HG03520 (cell line): ENCODE measurements around the gene GNMT.
"Not testable (repeated sequence)": the region's sequence is repeated elsewhere in the genome, so short reads cannot be mapped to it uniquely, and the experiment has no call there.

Experiments used
- ATAC-seq: cut with Tn5 transposase; IDR thresholded peaks from one replicate; pipeline ENCODE4 v1.9.1; 2021; ENCODE audit warnings: mild to moderate bottlenecking, moderate library complexity; ENCODE audit not compliant: unreplicated experiment

GNMT gene

DNA sequence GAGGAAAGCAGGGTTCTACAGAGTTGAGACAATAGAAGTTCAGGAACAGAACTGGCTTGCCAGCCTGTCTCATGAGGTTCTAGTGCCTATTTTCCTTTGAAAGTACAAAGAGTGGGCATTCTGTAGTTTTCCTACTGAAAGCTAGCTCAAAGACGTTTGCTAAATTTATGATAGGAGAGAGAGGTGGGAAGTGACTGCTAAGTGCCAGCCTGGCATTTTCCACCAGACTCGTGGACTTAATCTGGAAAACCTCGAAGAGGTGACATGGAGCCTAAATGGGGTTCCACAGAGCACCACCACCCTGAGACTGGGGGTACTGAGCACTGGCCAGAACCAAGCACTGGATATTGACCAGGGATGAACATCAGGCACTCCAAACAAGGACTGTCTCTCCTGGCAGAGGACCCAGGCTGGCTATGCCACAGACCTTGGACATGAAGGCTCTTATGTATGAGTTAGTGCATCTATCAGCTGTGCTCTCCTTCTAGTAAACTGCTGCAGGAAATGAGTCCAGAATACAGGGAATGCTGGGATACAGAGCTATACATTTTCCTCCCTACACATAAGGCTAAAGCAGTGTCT, 11.3 kb downstream of the GNMT start:
- no peak for ATAC-seq

DNA sequence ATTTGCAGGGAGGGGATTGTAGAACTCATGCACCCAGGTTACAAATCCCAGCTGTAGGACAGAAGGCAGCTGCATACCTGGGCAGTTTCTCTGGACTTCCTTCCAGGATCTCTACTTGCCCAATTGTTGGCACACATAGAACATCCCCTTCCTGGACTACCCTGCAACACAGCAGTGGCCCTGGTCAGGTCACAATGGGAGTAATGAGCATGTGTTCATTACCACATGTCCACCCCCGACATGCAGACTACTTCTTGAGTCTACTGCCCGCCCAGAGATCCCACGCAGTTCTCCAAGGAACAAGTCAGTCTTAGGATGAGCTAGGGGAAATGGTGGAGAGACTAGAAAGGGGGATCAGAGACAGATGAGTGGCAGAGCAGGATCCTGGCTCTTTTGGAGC, 13.4 kb downstream of the GNMT start:
- ATAC-seq: no peak

DNA sequence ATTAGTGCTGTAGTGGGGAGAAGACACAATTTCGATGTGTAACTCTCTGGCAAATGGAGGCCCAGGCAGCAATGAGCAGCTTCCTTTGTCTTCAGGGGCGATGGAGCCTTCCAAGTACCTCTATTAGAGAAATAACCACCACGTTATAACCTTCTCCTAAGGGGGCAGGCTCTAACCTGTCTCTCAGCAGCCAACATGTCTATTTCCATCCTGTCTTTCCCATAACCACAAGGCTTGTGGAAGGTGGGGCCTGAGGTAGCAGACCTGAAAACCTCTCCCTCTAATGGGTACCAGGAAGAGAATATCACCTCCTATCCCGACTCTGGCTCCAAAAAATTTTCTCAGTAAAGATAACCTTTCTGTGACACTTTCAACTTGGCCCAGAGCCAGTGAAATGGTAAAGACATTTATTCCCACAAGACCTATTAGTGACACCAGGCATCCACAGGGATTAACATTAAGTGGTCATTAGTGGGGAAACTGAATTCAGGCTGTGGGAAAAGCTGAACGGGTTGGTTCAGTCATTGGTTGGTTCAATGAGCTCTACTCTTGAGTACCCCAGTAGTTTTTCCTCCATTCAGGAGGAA, 14.5 kb downstream of the GNMT start:
- no peak for ATAC-seq

DNA sequence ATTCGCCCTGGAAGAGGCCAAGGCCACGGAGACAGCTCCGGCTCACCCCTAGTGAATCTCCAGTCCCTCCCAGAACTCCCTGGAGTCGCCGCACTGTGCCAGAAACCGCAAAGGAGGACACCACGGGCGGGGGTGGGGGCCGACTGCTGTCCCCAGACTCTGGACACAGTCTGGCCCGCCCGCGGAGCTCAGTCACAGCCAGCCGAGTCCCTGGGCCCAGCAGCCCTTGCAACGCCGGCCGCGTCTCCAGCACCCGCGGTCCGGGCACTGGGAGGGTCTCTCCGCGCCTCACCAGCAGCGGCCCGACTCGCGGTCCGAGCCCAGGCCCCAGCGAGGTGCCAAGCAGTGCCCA, 17.9 kb downstream of the GNMT start:
- ATAC-seq: no peak

DNA sequence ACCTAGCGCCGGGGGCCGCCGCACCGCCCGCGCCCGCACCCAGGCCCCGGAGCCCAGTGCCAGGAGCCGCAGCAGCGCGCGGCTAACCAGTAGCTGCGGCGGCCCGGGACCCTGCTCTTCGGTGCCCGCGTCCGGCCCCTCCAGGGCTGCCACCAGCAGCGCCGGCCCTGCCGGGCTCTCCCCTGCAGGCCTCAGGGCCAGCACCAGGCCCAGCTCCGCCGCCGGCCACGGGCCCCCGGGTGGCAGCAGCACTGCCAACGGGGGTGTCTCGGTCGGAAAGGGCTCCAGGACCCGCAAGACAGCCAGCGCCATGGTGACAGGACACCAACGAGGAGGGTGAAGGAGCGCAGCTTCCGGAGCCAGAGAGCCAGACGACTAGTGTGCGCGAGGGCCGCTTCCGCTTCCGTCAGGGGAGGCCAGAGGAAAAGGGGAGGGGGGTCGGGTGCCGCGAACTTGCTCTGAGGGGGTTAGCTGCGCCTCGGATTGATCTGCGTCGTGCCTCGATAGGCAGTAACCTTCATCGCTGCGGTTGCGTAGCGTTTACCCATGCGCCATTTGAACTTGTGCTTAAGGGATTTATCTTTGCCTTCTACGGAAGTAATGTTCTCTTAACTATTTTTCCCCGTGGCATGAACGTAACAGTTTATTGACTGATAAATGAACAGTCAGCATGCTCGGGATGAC, 18.4 kb downstream of the GNMT start, which contains the start of gene PEX6:
TSS of gene PEX6 (minus strand) at position 343 of the 684 bp plus-strand sequence. CDS start at position 312, 31 bp downstream.
- ATAC-seq: peak; percentile 87

GRCh38 chr6:42979523-42980177, 19.1 kb downstream of the GNMT start:
- ATAC-seq: no peak

DNA sequence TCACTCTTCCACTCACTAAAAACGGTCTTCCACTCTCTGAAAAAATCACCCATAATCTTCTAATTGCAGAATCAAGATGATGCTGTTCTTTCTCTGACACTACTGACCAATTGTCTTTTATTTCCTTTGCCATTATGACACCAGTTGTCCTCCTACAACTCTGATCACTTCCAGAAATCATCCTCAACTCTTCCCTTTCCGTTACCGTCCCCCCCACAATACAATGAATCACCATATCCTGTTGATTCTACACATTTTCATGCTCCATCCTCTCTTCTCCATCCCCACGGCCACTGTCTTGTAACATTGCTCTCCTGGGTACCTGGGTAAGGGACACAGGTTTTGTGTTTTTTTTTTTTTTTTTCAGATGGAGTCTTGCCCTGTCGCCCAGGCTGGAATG, 21.3 kb downstream of the GNMT start:
- ATAC-seq: no peak

DNA sequence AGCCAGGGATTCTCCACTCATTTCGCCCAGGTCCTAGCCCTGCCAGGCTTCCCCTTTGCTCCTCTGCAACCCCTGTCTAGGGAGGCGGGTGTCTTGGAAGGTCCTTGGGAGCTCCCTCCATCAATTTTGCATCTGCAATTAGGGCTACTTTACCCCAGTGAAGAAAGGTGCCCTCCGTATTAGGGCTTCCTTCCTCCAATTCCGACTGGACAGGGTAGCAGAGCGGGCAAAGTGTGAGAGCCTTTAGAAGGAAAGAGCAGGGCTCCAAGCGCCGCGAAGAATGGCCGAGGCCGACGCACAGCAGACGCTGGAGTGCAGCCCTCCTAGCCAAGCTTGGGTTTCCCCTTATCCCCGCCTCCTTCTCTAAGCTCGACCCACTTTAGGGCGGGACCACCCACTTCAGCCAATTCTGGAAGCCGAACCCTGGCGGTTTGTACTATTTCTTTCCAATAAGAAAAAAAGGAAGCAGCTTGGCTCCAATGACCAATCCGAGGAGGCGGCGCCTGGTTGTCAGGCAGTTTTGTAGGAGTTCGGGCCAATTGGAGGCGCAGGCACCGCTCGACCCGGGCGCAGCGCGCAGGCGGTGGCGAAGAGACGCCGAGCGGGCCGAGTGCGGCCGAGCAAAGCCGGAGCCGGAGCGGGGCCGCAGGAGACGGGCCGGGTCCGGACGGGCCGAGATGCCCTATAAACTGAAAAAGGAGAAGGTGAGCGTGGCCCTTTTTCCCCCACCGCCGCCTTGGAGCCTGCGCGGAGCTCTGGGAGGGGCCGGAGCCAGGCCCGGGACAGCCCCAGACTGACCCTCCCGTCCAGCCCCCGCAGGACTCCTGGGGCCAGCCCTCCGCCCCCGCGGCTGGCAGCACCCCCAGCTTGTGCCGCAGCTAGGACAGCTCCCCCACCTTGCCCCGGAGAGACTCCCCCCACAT, 23.7 kb downstream of the GNMT start, which contains the start of gene PPP2R5D:
TSS of gene PPP2R5D (plus strand) at position 570 of the 923 bp plus-strand sequence. CDS start at position 678, 108 bp downstream.
- ATAC-seq: peak; percentile 88

DNA sequence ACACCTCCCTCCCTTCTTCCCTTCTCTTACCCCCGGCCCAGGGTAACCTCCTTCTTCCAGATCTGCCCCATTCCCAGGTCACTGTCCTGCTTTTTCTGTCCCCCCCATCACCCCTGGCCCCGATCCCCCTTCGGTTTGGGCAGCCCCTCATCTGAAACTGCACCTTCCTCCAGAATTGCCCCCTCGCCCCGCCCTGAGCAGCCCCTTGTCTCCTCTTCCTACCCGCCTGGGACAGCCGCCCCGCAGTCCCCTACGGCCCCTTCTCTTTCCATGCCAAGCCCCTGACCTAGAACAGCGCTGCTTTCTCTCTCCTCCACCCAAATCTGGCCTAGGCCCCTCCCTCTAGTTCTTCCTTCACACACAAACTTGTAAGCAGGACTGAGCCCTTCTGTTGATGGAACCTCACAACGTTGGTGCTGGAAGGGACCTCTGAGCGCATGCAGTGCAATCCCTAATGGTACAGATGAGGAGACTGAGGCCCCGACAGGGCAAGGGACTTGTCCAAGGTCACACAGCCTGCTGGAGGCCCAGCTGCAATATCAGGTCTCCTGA, 24.4 kb downstream of the GNMT start:
- ATAC-seq: no peak

DNA sequence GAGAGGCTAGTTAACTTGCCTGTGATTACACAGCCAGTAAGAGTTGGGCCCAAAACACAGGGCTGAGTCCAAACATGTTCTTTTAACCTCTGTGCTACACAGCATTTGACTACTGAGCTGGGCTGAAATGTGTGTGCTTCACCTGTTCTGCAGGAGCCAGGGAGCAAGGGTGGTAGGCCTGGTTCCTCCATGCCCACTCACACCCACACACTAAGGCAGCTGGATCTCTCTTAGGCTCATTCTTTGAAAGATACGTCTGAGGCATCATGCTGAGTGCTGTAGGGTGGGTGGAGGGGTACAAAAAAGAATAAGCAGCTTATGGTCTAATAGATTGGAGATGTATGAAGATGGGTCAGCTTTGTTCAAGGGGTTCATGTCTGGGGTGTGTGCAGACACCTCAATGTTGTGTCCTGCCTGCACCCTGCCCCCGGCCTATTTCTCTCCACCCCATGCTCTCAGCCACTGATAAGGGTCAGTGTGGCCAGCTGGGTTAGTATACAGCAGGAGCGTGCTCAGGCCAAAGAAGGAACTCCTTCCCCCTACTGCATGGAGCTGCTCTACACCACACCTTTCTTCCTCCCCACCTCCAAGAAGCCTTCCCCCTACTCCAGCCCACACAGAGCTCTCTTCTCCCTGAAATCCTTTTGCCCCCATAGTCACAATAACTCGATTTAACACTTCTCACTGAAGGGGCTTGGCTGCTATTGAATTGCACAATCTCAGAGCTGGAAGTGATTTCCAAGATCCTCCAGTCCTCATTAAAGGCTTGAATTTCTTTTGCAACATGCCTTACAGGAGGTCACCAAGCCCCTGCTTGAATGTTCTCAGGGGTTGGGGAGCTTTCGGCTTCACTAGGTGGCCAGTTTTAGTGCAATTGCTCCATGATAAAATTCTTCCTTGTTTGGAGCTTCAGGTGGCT, 27.2 kb downstream of the GNMT start:
- ATAC-seq: no peak

GRCh38 chr6:42988486-42989020, 28.0 kb downstream of the GNMT start:
- ATAC-seq: no peak

DNA sequence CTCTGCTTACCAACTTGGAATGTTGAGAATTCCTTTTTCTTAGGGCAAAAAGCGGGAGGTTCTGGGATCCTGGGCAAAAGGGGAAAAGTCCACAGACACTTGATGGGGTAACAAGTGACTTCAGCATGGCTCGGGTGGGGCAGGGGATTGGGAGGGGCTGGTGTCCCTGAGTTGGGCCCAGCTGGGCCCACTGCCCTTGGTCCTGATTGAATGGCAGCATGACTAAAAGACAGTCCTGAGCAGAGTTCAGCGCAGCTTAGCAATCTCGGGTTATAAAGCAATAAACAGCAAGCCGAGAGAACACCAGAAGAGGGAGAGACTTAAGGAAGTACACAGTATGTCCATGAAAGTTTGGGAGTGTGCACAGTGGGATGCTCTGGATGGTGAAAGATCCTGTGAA, 29.4 kb downstream of the GNMT start:
- ATAC-seq: no peak

- ATAC-seq: no peak
These were observed 32.9 kb downstream of the GNMT start for GRCh38 chr6:42993445-42993844.

DNA sequence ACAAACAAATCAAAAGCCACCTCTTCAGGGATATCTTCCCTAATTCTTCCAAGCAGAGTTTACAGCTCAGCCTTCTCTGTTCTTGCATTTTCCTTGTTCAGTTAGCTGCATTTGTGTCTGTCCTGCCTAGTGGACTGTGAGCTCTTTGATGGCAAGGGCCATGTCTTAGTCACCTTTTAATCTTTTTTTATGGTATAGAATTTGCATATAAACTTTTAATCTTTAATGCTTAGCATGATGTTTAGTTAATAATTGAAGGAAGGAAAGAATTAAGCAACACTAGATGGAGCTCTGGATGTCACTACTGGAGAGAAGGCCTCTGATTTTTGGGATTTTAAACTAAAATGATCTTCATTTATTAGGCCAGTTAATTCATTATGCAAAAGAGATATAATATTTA, 36.0 kb downstream of the GNMT start:
- no peak for ATAC-seq

- ATAC-seq: not testable (repeated sequence)
These were observed 37.7 kb downstream of the GNMT start for GRCh38 chr6:42998205-42998604.

- no peak for ATAC-seq
These were observed 41.3 kb downstream of the GNMT start for GRCh38 chr6:43001843-43002242.

- no peak for ATAC-seq
These were observed 45.3 kb downstream of the GNMT start for GRCh38 chr6:43005844-43006243.

DNA sequence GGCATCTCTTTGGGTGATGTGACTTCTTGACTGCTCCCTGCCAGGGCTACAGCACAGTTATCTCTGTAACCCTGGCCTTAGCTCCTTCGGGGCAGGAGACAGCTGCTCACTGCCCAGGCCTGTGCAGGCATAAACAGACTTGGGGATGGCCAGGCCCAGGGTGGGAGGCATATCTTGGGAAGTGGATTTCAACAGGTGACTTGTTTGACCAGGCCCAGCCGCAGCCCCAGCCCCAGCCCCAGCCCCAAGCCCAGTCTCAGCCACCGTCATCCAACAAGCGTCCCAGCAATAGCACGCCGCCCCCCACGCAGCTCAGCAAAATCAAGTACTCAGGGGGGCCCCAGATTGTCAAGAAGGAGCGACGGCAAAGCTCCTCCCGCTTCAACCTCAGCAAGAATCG, 45.7 kb downstream of the GNMT start:
- no peak for ATAC-seq

DNA sequence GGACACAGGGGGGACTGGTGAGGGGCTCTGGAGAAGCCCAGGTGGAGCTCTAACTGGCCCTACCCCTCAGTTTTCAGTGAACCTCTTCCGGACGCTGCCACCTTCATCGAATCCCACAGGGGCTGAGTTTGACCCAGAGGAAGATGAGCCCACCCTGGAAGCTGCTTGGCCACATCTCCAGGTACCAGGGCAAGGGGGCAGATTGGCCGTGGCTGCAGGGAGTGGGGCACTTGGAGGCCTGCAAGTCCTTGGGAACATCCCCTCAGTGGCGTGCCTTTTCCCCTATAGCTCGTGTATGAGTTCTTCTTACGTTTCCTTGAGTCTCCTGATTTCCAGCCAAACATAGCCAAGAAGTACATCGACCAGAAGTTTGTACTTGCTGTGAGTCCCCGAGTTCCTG, 46.6 kb downstream of the GNMT start:
- ATAC-seq: no peak
